Measurements from ENCODE around the gene CDH18. TPM values are rescaled to one million over a fixed set of nuclear protein-coding genes. Genes with fewer than 3 reads are reported as not detected.

CDH18 gene
- total RNA-seq, 2 experiments from 2014 or later: not detected

DNA sequence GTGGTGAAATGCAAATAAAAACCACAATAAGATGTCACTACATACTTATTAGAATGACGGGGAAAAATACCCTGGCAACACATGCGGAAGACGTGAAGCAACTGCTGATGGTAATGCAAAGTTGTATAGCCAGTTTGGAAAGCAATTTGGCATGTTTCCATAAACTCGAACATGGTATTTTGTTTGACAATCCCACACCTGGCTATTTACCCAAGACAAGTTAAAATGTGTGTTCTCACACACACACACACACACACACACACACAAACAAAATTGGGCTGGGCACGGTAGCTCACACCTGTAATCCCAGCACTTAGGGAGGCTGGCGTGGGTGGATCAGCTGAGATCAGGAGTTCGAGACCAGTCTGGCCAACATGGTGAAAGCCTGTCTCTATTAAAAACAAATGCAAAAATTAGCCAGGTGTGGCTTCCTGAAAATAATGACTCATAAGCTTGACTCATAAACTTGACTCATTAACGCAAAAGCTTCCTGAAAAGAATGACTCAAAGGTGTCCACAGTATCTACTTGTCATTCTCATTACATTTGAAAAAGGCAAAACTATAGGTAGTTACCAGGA, 456.5 kb downstream of the CDH18 start:
- peaks cover 3% of the 10 kb centered on the region for H3K9me3 Mint-ChIP-seq
- H3K27me3 Mint-ChIP-seq: no peaks in the 10 kb centered on the region
- H3K36me3 Mint-ChIP-seq: no peaks in the 10 kb centered on the region
- POLR2A ChIA-PET: no interaction called here
- CTCF ChIA-PET: no interaction called here
- intact Hi-C loops (cut with micrococcal nuclease): no loop called here
- H3K4me3 Mint-ChIP-seq: no peak overlapping the region
- H3K4me1 Mint-ChIP-seq (ENCODE audit: low read depth): no peaks in the 10 kb centered on the region
- no peak for DNase-seq
- H3K27ac Mint-ChIP-seq: no peak overlapping the region

DNA sequence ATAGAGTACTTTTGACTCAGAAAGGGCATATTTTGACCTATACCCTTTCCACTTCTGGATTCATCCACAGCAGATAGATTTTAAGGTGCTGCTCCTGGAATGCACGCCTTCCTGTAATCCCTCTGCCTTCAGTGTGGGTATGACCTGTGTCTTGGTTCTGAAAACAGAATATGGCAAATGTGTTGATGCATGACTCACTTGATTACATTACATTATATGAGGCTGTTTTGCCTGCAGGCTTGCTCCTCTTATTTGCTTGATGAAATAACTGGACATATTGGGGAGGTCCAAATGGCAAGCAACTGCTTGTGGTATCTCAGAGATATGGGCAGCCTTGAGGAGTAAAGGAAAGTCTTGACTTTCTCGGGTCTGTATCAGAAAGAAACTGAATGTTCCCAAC, 468.6 kb downstream of the CDH18 start:
- no peaks in the 10 kb centered on the region for H3K4me1 Mint-ChIP-seq (ENCODE audit: low read depth)
- CTCF ChIA-PET: no interaction called here
- no peak overlapping the region for H3K4me3 Mint-ChIP-seq
- intact Hi-C loops (cut with micrococcal nuclease): no loop called here
- H3K36me3 Mint-ChIP-seq: no peaks in the 10 kb centered on the region
- no peaks in the 10 kb centered on the region for H3K27me3 Mint-ChIP-seq
- DNase-seq: no peak
- peaks cover 20% of the 10 kb centered on the region for H3K9me3 Mint-ChIP-seq
- POLR2A ChIA-PET: no interaction called here
- no peak overlapping the region for H3K27ac Mint-ChIP-seq

- DNase-seq: no peak
- CTCF ChIA-PET: no interaction called here
- Mint-ChIP-seq H3K9me3 (peaks cover 14% of the 10 kb centered on the region), H3K4me3 (no peak overlapping the region), H3K4me1 (ENCODE audit: low read depth) (no peaks in the 10 kb centered on the region), H3K27me3 (no peaks in the 10 kb centered on the region), H3K27ac (no peak overlapping the region), H3K36me3 (no peaks in the 10 kb centered on the region)
- POLR2A ChIA-PET: no interaction called here
- intact Hi-C loops (cut with micrococcal nuclease): no loop called here
These were observed 489.1 kb downstream of the CDH18 start for GRCh38 chr5:19498852-19499251.

DNA sequence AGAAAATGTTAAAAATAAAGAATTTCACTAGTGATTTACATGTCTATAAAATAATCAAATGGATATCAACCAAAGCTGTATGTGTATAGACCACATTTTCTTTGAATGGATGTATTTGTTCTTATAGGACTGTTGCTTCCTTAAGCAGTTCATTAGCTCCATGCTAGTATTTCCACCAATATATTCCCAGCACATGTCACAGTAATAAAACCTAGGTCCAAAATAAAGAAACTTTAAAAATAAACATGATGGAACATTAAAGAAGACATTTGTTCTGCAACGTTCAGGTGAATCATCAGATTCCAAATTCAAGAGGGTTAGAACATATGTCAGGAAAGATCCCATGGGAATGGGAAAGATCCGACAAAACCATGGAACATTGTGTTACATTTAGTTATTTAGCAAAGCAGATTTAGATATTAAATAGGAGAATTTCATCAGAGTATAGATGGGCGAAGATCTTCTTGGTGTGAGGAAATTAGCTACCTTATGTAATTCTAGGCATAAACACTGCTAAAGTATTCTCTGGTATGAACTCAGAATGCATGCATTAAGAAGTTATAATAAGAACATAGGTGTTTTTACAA, 490.7 kb downstream of the CDH18 start:
- H3K4me1 Mint-ChIP-seq (ENCODE audit: low read depth): no peaks in the 10 kb centered on the region
- no peak for DNase-seq
- peaks cover 14% of the 10 kb centered on the region for H3K9me3 Mint-ChIP-seq
- no peaks in the 10 kb centered on the region for H3K36me3 Mint-ChIP-seq
- intact Hi-C loops (cut with micrococcal nuclease): no loop called here
- H3K4me3 Mint-ChIP-seq: no peak overlapping the region
- ChIA-PET CTCF (no interaction called here), POLR2A (no interaction called here)
- no peaks in the 10 kb centered on the region for H3K27me3 Mint-ChIP-seq
- H3K27ac Mint-ChIP-seq: no peak overlapping the region

DNA sequence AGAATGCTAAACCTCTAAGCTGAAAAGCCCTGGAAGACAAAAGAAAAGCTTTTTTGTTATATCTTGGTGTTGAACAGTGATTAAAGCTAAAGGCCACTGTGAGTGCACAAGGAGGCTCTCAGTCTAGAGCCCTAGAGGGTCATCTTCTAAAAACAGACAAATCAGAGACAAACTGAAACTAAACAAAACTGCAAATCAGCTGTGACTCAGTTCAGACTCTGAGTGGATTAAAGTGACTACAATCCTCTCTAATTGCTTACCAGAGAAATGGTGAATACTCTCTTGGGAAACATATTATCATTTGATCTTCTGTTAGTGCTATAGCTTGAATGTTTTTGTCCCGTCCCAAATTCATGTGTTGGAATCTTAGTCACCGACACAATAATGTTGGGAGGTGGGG, 491.9 kb downstream of the CDH18 start:
- no peaks in the 10 kb centered on the region for H3K4me1 Mint-ChIP-seq (ENCODE audit: low read depth)

DNA sequence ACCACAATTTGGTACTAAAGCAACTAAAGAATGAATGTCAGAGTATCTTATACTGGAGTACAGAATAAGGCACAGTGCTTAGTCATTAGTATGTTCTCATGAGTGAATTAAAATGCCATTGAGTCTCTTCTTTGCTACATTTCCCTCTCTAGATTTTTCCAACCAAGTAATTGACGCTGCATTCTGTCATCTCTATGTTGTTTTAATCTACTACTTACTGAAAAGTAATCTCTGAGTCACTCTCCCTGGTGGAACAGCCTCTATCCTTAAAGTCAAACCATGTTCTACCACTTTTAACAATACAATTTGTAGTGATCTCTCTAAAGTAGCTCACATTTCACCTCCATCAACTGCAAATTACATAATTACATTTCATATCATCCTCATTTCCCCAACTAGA, 495.1 kb downstream of the CDH18 start:
- Mint-ChIP-seq H3K9me3 (peaks cover 15% of the 10 kb centered on the region), H3K36me3 (no peaks in the 10 kb centered on the region), H3K27me3 (no peaks in the 10 kb centered on the region), H3K4me3 (no peak overlapping the region), H3K4me1 (ENCODE audit: low read depth) (no peaks in the 10 kb centered on the region), H3K27ac (no peak overlapping the region)
- CTCF ChIA-PET: no interaction called here
- DNase-seq: no peak
- POLR2A ChIA-PET: no interaction called here
- intact Hi-C loops (cut with micrococcal nuclease): no loop called here

More for the DNA sequence above, 491.9 kb downstream of the CDH18 start:
- Mint-ChIP-seq H3K27ac (no peak overlapping the region), H3K36me3 (no peaks in the 10 kb centered on the region), H3K27me3 (no peaks in the 10 kb centered on the region), H3K9me3 (peaks cover 10% of the 10 kb centered on the region), H3K4me3 (no peak overlapping the region)
- no peak for DNase-seq
- CTCF ChIA-PET: no interaction called here
- POLR2A ChIA-PET: no interaction called here
- intact Hi-C loops (cut with micrococcal nuclease): no loop called here

DNA sequence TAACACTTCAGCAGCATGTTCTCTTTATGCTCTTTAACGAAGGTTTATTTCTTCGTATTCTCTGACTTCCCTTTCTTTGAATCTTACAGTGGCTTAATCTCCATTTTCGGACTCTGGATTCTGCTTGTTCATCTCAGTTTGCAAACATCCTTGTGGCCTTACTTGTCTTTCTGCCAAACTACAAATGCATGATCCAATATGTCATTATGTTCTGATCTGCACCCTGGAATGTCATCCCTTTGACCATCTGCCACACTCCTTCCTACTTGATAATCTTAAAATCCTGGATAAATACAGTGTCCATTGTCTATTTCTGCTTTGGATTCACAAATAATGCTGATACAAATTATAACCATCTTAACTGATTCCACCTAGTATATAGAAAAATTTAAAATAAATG, 499.2 kb downstream of the CDH18 start:
- Mint-ChIP-seq H3K4me3 (no peak overlapping the region), H3K9me3 (peaks cover 13% of the 10 kb centered on the region), H3K36me3 (no peaks in the 10 kb centered on the region), H3K4me1 (ENCODE audit: low read depth) (no peaks in the 10 kb centered on the region), H3K27me3 (no peaks in the 10 kb centered on the region), H3K27ac (no peak overlapping the region)
- intact Hi-C loops (cut with micrococcal nuclease): no loop called here
- no peak for DNase-seq
- ChIA-PET POLR2A (no interaction called here), CTCF (no interaction called here)

GRCh38 chr5:19487480-19487879, 500.5 kb downstream of the CDH18 start:
- Mint-ChIP-seq H3K9me3 (peaks cover 19% of the 10 kb centered on the region), H3K27ac (no peak overlapping the region), H3K36me3 (no peaks in the 10 kb centered on the region), H3K4me1 (ENCODE audit: low read depth) (no peaks in the 10 kb centered on the region), H3K27me3 (no peaks in the 10 kb centered on the region), H3K4me3 (no peak overlapping the region)
- ChIA-PET POLR2A (no interaction called here), CTCF (no interaction called here)
- intact Hi-C loops (cut with micrococcal nuclease): no loop called here
- no peak for DNase-seq

DNA sequence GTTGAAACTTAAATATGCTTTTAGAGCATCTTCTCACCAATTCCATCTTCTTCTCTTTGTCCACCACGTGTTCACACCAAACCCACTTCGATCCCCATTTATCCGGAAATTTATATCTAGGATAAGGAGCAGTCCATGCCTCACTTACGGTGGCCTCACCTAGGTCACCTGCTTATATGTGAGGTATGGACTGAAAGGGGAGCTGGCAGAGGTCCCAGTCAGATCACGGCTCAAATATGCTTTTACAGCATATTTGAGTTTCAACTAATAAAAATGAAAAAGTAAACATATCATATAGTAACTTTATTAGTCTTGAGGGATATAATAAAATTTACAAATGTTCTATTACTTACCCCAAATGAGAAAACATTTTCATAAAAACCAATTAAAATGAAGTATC, 508.4 kb downstream of the CDH18 start:
- POLR2A ChIA-PET: no interaction called here
- CTCF ChIA-PET: no interaction called here
- no peaks in the 10 kb centered on the region for H3K4me1 Mint-ChIP-seq (ENCODE audit: low read depth)
- H3K4me3 Mint-ChIP-seq: no peak overlapping the region
- H3K9me3 Mint-ChIP-seq: peaks cover 23% of the 10 kb centered on the region
- H3K36me3 Mint-ChIP-seq: no peaks in the 10 kb centered on the region
- intact Hi-C loops (cut with micrococcal nuclease): no loop called here
- H3K27me3 Mint-ChIP-seq: no peaks in the 10 kb centered on the region
- no peak for DNase-seq
- H3K27ac Mint-ChIP-seq: no peak overlapping the region

DNA sequence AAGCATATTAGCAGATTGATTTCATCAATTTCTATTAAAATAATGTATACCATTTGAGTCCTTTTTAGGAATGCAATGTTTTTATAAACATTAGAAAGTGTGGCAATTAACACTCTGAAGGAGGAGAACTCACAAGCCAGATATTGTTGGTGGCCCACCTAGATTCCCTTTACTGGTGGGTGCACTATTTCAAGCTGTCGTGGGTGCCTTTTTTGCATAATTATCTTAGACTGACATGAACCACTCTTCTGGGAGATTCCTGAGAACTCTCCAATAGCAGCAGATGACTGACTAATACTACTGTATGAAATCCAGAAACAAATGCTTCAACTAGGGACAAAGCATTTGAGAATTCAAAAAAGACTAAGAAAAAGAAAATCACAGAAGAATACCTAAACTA, 526.0 kb downstream of the CDH18 start:
- no peak for DNase-seq
- intact Hi-C loops (cut with micrococcal nuclease): no loop called here
- Mint-ChIP-seq H3K27ac (no peak overlapping the region), H3K27me3 (no peaks in the 10 kb centered on the region), H3K4me1 (ENCODE audit: low read depth) (no peaks in the 10 kb centered on the region), H3K36me3 (no peaks in the 10 kb centered on the region), H3K9me3 (peaks cover 19% of the 10 kb centered on the region), H3K4me3 (no peak overlapping the region)
- ChIA-PET CTCF (no interaction called here), POLR2A (no interaction called here)

- no peak for DNase-seq
- Mint-ChIP-seq H3K36me3 (no peaks in the 10 kb centered on the region), H3K27ac (no peak overlapping the region), H3K9me3 (peaks cover 6% of the 10 kb centered on the region), H3K4me3 (no peak overlapping the region), H3K4me1 (ENCODE audit: low read depth) (no peaks in the 10 kb centered on the region), H3K27me3 (no peaks in the 10 kb centered on the region)
- ChIA-PET POLR2A (no interaction called here), CTCF (no interaction called here)
- intact Hi-C loops (cut with micrococcal nuclease): no loop called here
These were observed 563.5 kb downstream of the CDH18 start for GRCh38 chr5:19424506-19424905.
